OCI-LY7 (cell line): Measurements from ENCODE around the gene SPATA25. TPM values are rescaled to one million over a fixed set of nuclear protein-coding genes. Genes with fewer than 3 reads are reported as not detected.

Experiments
- BruUV-seq: library from RNA; stranded (reverse); fragments of 400-500 nt; replicated peaks from 2 replicates; lab custom pipeline; 2021; lab: Mats Ljungman, UMichigan
- CTCF ChIA-PET: fragments of 300-600 bp; sonication (Branson Sonifier 250); formaldehyde crosslinking; loops from one replicate; lab custom pipeline; 2022; ENCODE audit warnings: antibody characterized with exemption; ENCODE audit not compliant: unreplicated experiment; lab: Charles Lee
- POLR2A ChIA-PET: fragments of 300-600 bp; sonication (Branson Sonifier 250); formaldehyde crosslinking; loops from one replicate; lab custom pipeline; 2022; ENCODE audit warnings: antibody characterized with exemption; lab: Charles Lee
- DNase-seq: peaks from one replicate; pipeline ENCODE4 v3.0.0-alpha.2; 2015; ENCODE audit warnings: low spot score
- H2AFZ ChIP-seq: fragments of 200-600 bp; sonication (generic), shearing (Covaris generic); 2 replicates; pipeline ENCODE4 v1.6.1; 2014; ENCODE audit warnings: mild to moderate bottlenecking, antibody characterized with exemption, low read length, moderate library complexity
- H3K27ac ChIP-seq: fragments of 200-600 bp; sonication (generic); 2 replicates; pipeline ENCODE4 v1.5.1; 2014; ENCODE audit warnings: mixed run types, low read depth, mild to moderate bottlenecking, moderate library complexity, low read length, inconsistent platforms; ENCODE audit not compliant: poor library complexity, severe bottlenecking
- H3K36me3 ChIP-seq: fragments of 200-600 bp; sonication (generic); 2 replicates; pipeline ENCODE4 v1.6.1; 2014; ENCODE audit warnings: mild to moderate bottlenecking, antibody characterized with exemption, low read length, moderate library complexity, mixed read lengths; ENCODE audit not compliant: insufficient read depth
- H3K4me1 ChIP-seq: fragments of 200-600 bp; sonication (generic); 2 replicates; pipeline ENCODE4 v1.5.1; 2014; ENCODE audit warnings: mild to moderate bottlenecking, low read length; ENCODE audit not compliant: insufficient read depth, poor library complexity, severe bottlenecking
- H3K4me2 ChIP-seq: fragments of 200-600 bp; sonication (generic); 2 replicates; pipeline ENCODE4 v1.6.1; 2014; ENCODE audit warnings: mild to moderate bottlenecking, low read length
- H3K4me3 ChIP-seq: fragments of 200-600 bp; sonication (generic); 2 replicates; pipeline ENCODE4 v1.5.1; 2014; ENCODE audit warnings: mild to moderate bottlenecking, low read depth, low read length; ENCODE audit not compliant: poor library complexity, severe bottlenecking
- H3K79me2 ChIP-seq: fragments of 200-600 bp; sonication (generic); 2 replicates; pipeline ENCODE4 v1.6.1; 2016; ENCODE audit warnings: low read depth, mild to moderate bottlenecking, low read length, moderate library complexity, mixed read lengths; ENCODE audit not compliant: insufficient read depth
- H3K9me2 ChIP-seq: fragments of 200-600 bp; sonication (generic); 2 replicates; pipeline ENCODE4 v1.6.1; 2016; ENCODE audit warnings: mild to moderate bottlenecking, low read length, mixed read lengths; ENCODE audit not compliant: insufficient read depth
- H3K9me3 ChIP-seq: fragments of 200-600 bp; sonication (generic); 2 replicates; pipeline ENCODE4 v1.6.1; 2014; ENCODE audit warnings: mild to moderate bottlenecking, mixed run types, low read length, mixed read lengths
- H4K20me1 ChIP-seq: fragments of 200-600 bp; sonication (generic); 2 replicates; pipeline ENCODE4 v1.6.1; 2014; ENCODE audit warnings: mild to moderate bottlenecking, antibody characterized with exemption, low read length, moderate library complexity, mixed read lengths; ENCODE audit not compliant: insufficient read depth
- EZH2phosphoT487 ChIP-seq: fragments of 200-600 bp; sonication (generic); IDR thresholded peaks from 2 replicates; pipeline ENCODE4 v1.6.1; 2018; ENCODE audit warnings: low read depth, borderline replicate concordance, mild to moderate bottlenecking, mixed run types, antibody characterized with exemption, low read length, moderate library complexity, mixed read lengths
- intact Hi-C: fragments of 100-400 bp; cut with micrococcal nuclease; formaldehyde crosslinking; loops from one replicate; pipeline ENCODE4 v1.10.0; 2022; ENCODE audit not compliant: unreplicated experiment
- total RNA-seq, 2 experiments: library from RNA; depleted of rRNA in 1 of 2; stranded (reverse); fragments of >200 nt in 1 of 2; shearing (Covaris generic) in 1 of 2; gene quantifications; 2 replicates each; pipeline ENCODE4 v1.2.3, GENCODE V29; 2014 to 2022
- TF ChIP-seq, protein P1 (sequence below): fragments of 200-600 bp; sonication (generic); conservative IDR thresholded peaks from 2 replicates; pipeline ENCODE4 v1.5.1; 2014; ENCODE audit warnings: mild to moderate bottlenecking, antibody characterized with exemption, low read length, moderate library complexity, mixed read lengths

SPATA25 gene
- total RNA-seq, 2 experiments from 2014 or later = 5.8 TPM

DNA sequence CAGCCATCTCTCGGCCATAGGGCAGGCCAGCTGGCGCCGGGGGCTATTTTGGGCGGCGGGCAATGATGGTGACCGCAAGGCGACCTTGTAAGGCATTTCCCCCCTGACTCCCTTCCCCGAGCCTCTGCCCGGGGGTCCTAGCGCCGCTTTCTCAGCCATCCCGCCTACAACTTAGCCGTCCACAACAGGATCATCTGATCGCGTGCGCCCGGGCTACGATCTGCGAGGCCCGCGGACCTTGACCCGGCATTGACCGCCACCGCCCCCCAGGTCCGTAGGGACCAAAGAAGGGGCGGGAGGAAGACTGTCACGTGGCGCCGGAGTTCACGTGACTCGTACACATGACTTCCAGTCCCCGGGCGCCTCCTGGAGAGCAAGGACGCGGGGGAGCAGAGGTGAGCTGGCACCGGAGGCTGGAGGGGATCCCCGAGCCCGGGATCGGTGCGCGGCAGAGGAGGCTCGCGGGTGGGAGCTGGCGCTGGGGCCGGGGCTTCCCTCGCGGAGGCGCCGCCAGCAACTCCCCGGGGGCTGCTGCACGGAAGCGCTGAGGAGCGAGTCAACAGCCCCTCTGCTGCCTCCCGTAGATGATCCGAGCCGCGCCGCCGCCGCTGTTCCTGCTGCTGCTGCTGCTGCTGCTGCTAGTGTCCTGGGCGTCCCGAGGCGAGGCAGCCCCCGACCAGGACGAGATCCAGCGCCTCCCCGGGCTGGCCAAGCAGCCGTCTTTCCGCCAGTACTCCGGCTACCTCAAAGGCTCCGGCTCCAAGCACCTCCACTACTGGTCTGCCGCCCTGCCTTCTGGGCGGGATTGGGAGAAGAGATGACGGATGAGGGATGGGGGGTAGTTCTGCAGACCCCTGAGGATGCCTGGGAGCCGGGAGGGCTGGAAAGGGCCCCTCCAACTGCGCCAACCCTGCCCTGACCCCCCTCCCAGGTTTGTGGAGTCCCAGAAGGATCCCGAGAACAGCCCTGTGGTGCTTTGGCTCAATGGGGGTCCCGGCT lies 3.9 kb upstream of the SPATA25 start, which contains the start of the genes CTSA and NEURL2:
Gene CTSA (plus strand): TSS at position 351 of the 999 bp plus-strand sequence. CDS start 234 bp downstream, at position 585.
Gene NEURL2 (minus strand): TSS at position 224 of the 999 bp plus-strand sequence. CDS start 217 bp downstream, at position 7.
- DNase-seq = peak; percentile 91
- H4K20me1 ChIP-seq = no peaks in the 10 kb centered on the region
- no peaks in the 10 kb centered on the region for H3K9me3 ChIP-seq
- no TSS peak for BruUV-seq
- no peaks in the 10 kb centered on the region for H3K9me2 ChIP-seq
- H3K4me2 ChIP-seq = peak within 1 kb of the TSS; percentile 98
- intact Hi-C loops = no loop called here
- ChIA-PET POLR2A (interaction anchor here (1.1 to 1.7 kb wide), 4 partner anchors 9 to 79 kb away, joined by 3 to 5 read pairs (median 4); partner anchors contain the start of gene PCIF1), CTCF (no interaction called here)
- TF ChIP-seq, protein P1, sequence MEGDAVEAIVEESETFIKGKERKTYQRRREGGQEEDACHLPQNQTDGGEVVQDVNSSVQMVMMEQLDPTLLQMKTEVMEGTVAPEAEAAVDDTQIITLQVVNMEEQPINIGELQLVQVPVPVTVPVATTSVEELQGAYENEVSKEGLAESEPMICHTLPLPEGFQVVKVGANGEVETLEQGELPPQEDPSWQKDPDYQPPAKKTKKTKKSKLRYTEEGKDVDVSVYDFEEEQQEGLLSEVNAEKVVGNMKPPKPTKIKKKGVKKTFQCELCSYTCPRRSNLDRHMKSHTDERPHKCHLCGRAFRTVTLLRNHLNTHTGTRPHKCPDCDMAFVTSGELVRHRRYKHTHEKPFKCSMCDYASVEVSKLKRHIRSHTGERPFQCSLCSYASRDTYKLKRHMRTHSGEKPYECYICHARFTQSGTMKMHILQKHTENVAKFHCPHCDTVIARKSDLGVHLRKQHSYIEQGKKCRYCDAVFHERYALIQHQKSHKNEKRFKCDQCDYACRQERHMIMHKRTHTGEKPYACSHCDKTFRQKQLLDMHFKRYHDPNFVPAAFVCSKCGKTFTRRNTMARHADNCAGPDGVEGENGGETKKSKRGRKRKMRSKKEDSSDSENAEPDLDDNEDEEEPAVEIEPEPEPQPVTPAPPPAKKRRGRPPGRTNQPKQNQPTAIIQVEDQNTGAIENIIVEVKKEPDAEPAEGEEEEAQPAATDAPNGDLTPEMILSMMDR = no peak
- no peak for TF ChIP-seq EZH2phosphoT487
- no peaks in the 10 kb centered on the region for H3K79me2 ChIP-seq
- peaks cover 15% of the 10 kb centered on the region for H3K4me1 ChIP-seq
- peak within 1 kb of the TSS; percentile 21 for H3K27ac ChIP-seq
- peak within 1 kb of the TSS; percentile 85 for H3K4me3 ChIP-seq
- H2AFZ ChIP-seq = peak within 1 kb of the TSS; percentile 88
- H3K36me3 ChIP-seq = no peaks in the 10 kb centered on the region; the same call in 1 of the 2 replicates

DNA sequence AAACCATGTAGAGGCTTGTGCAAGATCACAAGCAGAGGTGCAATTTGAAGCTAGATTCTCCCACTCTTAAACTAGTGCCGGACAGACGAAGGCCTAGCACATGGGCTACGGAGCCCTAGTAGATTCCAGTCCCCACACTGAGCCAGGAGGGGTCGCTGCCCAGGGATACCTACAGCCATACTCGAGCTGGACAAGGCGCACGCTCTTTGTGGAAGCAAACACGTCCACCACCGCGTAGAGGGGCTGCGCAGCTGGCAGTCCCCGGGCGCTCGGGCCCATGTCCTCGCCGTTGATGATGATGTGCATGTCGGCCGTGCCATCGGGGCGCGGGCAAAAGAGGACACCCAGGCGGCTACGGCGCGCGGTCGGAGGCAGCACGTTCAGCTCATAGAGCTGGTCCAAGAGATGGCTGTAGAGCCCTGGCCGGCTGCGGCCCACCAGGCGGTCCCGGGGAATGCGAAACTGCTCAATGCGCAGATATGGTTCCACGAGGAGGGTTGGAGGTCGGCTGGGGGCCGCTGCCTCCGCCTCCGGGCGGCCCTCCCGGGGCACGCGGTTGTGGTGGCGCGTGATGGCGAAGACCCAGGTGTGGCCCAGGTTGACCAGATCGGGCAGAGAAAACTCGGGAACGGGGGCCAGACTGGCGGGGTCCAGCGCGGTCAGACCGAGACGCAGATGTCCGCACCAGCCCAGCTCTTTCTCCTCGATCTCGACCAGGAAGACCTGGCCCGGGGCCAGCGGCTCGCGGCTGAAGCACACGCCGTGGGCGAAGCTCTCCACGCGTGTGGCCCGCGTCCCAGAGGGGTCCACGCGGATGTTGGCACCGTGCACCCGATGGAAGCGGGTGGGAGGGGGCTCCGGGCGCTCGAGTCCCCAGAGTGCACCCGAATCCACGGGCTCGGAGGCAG lies 2.9 kb upstream of the SPATA25 start:
- CTCF ChIA-PET = no interaction called here

More for the DNA sequence above, 2.9 kb upstream of the SPATA25 start:
- no peaks in the 10 kb centered on the region for H3K9me3 ChIP-seq
- POLR2A ChIA-PET = interaction anchor here (1.4 to 1.7 kb wide), 4 partner anchors 8 to 80 kb away, joined by 3 to 5 read pairs (median 4); partner anchors contain the start of genes PCIF1 and ZSWIM1
- H3K79me2 ChIP-seq = no peaks in the 10 kb centered on the region
- TSS peak; percentile 61 for BruUV-seq
- H3K36me3 ChIP-seq = peaks cover 1% of the 10 kb centered on the region; the same call in 1 of the 2 replicates
- H3K27ac ChIP-seq = peak overlapping the region; percentile 21
- H3K4me2 ChIP-seq = peak overlapping the region; percentile 98
- no peaks in the 10 kb centered on the region for H3K9me2 ChIP-seq
- peak overlapping the region; percentile 85 for H3K4me3 ChIP-seq
- no peak for TF ChIP-seq EZH2phosphoT487
- TF ChIP-seq, protein P1 = peak; percentile 71
- H3K4me1 ChIP-seq = peaks cover 15% of the 10 kb centered on the region
- peak overlapping the region; percentile 88 for H2AFZ ChIP-seq
- intact Hi-C loops = no loop called here
- no peaks in the 10 kb centered on the region for H4K20me1 ChIP-seq
- DNase-seq = peak; percentile 21
